A204.1 (cell line): ENCODE data around the gene MASP1.

ENCODE experiments used
- FAIRE-seq: peaks from 2 replicates; lab custom pipeline; 2012; peaks lifted over from hg19 to GRCh38; lab: Jason Lieb, UNC

The MASP1 gene

DNA sequence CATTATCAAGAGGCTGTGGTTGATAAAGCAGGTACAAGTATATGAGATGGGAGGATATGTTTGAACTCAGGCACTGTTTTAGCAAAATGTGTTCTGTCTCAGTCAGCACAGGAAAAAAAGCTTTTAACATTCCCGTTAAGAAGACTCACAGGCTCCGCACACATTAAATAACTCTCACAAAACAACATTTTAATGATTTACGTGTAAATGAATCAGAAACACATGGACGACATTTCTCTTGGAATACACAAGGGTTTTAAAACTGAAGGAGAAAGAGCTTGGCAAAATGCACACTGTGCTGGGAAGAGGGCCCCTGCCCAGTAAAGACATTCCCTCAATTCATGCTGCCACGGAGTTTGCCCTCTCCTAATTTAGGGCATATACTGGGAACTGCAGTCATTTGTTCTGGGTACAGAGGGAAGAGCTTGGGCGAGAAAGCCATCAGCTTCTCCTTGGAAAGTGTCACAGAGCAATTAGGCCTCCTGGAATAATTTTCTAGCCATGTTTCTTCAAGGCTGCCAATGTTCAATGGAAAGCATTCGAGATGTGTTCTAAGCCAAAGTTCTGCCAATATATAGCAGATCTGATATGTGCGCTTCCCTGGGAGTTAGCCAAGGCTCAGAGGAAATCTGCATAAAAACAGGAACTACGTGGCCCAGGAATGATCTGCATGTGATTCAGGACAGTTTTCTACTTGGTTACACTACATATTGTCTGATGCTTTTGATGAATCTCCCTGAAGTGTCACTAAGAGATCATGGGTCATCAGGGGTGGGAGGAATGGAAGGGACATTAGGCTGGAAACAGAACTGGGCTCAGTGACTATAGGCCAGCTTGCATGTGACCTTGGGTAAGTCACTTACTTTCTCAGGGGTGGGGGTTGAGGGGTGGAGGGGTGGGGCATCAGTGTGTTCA lies 2.2 kb upstream of the MASP1 start:
- FAIRE-seq = no peak

DNA sequence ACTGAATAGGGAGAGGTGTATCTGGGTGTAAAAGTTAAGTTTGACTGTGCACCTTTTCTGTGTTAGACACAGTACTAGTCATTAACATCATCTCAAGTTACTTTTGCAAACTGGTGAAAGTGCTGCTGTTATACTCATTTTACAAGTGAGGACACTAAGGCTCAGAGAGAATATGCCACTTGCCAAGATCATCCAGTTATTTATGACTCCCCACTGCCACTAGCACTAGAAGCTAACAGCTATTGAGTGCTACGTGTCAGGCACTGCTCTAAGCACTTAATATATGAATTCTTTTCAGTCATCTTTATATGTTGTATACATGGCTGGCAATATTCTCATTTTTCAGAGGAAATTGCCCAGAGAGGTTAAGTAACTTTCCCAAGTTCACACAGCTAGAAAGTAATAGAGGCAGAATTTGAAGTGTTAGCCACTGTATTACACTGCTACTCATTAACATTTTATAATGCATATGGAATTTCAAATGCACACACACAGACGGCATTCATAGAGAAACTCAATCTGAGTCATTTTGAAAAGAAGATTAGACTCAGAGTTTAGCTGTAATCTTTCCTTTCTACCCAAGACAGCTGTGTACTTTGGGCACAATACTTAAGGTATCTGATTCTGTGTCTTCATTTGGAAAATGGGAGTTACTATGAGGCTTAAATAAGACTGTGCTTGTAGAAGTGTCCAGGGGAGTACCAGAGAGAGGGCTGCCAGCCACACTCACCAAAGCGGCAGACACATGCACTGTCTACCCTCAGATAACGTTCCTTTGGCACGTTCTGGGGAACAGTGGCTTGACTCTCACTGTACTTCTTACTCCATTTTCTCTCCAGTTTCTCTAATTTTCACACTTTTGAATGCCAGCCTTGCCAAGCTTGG lies 1.3 kb upstream of the MASP1 start:
- no peak for FAIRE-seq

DNA sequence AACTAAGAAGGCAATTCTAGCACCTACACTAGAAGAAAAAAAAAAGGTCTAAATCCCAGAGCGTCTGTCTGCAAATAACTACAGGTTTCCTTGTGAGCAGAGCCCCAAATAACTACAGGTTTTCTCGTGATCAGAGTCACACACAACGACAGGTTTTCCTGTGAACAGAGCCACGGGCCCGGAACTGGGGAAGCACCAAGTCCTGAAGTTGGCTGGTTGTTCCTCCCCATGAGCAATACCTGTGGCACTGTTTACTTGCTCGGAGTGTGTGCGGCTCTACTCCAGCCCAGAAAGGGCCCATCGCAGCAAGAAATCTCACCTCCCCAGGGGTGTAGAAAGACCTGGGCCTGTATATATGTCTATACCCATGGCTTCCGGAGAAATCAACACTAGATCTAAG lies 644 bp upstream of the MASP1 start:
- no peak for FAIRE-seq

- no peak for FAIRE-seq
Measured at GRCh38 chr3:187291001-187291511, 481 bp downstream of the MASP1 start.

DNA sequence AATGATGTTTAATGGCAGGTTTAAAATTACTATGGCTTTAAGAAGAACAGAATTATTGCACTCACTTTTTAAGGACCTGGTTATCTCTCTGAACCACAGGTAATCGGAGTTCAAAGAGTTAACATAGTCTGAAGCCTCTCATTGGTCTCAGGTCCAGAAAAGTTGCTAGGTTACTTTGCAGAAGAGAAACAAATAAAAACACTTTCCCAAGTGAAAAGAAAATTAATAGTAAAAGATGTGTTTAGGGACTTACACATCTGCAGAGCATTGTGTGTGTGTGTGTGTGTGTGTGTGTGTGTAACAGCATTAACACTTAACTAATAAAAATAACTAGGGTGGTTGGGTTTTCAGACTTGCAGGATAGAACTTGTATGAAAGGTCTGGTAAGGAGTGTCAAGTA lies 1.0 kb downstream of the MASP1 start:
- FAIRE-seq = no peak

GRCh38 chr3:187288855-187289605 lies 2.5 kb downstream of the MASP1 start:
- FAIRE-seq = no peak

DNA sequence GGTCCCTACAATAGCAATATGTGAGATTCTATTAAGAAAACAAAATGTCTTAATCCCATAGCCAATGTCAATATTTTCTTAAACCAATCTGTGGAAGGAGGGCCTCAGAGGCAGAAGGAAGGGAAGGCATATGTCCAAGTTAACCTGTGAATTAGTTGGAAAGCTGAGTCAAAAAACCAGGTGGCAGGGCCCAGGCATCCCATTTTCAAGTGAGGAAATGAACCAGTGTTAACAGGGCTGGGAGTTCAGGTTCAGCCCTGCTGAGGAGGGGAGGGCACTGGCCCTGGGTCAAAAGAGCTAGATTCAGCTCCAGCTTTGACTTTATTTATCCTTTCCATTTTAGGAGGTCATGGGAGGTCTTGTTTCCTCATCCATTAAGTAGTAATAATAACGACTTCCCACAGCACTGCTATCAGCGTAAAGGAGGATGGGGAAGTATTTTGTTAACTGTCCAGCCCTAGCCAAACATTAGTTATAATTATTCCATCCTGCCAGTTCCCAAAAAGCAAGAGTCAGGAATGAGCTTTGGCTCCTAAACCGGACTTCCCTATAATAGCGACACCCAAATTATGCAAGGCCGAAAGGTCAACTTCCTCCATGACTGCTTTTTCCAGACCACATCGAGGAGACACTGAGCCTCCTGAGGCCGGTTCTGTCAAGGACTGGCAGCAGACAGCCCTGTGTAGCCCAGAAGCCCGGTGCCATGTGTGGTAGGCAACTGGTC lies 3.2 kb downstream of the MASP1 start:
- no peak for FAIRE-seq

DNA sequence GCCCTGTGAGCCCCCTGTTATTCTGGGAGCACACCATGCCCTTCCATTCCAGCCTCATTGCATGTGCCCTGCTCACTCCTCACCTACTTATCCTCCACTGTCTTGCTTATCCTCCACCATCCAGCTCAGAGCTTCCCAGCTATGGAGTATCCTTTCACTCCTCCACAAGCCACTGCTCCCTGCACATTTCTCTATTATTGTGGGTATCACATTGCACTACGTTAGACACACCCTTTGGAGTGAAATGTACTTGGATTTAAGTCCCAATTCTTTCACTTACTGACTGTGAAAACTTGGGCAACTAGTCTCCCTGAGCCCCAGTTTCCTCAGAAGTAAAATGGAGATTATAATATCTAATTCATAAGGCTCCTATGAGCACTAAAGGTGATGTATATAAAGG lies 4.3 kb downstream of the MASP1 start:
- FAIRE-seq = no peak

- FAIRE-seq = no peak
Measured at GRCh38 chr3:187286467-187287059, 5.0 kb downstream of the MASP1 start.

GRCh38 chr3:187281191-187281714 lies 10.3 kb downstream of the MASP1 start:
- FAIRE-seq = no peak

DNA sequence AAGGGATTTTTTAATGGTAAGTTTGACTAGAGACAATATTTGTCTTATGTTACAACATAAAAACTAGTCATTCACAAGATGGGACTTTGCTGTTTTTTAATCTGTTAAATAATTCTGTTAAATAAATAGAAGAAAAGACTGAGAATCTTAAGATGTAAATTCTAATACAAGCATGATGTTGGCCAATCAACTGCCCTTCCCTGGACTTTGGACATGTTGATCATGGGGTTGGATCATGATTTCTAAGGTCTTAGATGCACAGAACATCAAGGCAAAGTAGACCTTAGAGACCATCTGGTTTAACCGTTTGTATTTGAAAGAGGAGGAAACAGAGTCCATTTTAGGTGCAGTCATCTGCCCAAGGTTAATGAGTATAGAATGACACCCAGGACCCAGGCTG lies 10.9 kb downstream of the MASP1 start:
- FAIRE-seq = no peak

- FAIRE-seq = no peak
Measured at GRCh38 chr3:187277129-187277462, 14.4 kb downstream of the MASP1 start.

DNA sequence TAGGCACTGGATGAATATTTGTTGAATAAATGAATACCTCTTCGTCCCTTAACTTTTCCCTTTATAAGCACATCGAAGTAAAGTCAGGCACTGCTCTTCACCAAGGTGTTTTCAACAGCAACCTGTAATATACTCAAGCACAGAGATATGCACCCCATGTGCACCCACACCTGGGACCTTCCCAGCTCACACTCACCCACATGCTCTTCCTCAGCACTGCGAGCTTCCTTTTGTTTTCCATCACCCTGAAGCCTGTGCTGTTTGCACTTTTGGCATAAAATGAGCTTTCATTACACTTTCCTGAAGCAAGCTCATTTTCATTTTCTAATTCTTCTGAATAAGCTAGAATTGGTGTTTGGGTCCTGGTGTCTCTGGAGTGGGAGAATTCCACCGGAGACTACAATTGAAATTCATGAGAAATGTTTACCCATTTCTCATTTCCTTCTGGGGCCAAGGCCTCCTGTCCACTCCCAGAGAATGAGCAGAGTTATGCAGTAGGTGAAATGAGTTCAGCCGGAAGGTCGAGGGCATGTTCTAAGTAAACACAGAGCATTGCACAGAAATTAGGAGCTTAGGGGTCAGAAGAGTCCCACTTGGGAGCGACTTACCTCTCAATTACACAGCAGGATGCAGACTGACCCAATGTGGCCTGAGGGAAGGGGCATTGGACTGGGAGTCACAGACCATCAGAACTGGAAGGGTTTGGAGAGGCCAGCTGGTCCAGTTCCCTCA lies 15.0 kb downstream of the MASP1 start:
- FAIRE-seq = no peak

- FAIRE-seq = no peak
Measured at GRCh38 chr3:187274977-187275338, 16.6 kb downstream of the MASP1 start.

- no peak for FAIRE-seq
Measured at GRCh38 chr3:187274315-187274976, 17.1 kb downstream of the MASP1 start.

GRCh38 chr3:187271582-187271981 lies 20.0 kb downstream of the MASP1 start:
- no peak for FAIRE-seq

DNA sequence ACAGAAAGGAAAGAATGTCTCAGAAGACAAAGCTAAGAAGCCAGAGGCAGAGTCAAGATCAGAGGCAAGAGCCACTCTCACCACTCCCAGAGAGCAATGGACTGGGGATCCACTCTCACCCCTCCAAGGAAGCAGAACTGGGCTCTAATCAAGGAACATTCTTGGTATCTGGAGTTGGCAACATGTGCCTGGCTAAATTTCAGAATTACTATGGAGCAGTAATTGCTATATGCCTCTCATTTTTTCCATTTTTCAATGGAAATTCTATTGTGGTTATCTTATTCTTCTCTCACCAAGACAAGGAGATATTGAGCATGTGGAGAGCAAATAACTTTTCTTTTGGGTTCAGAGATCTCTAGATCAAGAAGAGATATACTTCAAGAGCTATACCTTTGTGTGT lies 22.1 kb downstream of the MASP1 start:
- FAIRE-seq = no peak

GRCh38 chr3:187267306-187267705 lies 24.2 kb downstream of the MASP1 start:
- no peak for FAIRE-seq

GRCh38 chr3:187266691-187267090 lies 24.8 kb downstream of the MASP1 start:
- FAIRE-seq = no peak

- FAIRE-seq = no peak
Measured at GRCh38 chr3:187265461-187265955, 26.0 kb downstream of the MASP1 start.
